Esophagus muscularis mucosa (tissue), 3 donors: ENCODE measurements around the gene SFSWAP.

Source experiments
- POLR2AphosphoS5 ChIP-seq, 2 donors: sonication (generic); formaldehyde crosslinking; IDR thresholded peaks; one replicate each; pipeline ENCODE4 v1.6.1; 2017; ENCODE audit warnings: antibody characterized with exemption in 2 of 2
- TF ChIP-seq, protein P1 (sequence below), 3 experiments: fragments of 200-600 bp in 2 of 3; fragments of 450-650 bp in 1 of 3; sonication (generic) in 2 of 3; IDR thresholded peaks; one replicate each; pipeline ENCODE4 v1.5.1; 2017 to 2019; ENCODE audit warnings: antibody characterized with exemption in 3 of 3, mild to moderate bottlenecking in 2 of 3, moderate library complexity in 1 of 3

DNA sequence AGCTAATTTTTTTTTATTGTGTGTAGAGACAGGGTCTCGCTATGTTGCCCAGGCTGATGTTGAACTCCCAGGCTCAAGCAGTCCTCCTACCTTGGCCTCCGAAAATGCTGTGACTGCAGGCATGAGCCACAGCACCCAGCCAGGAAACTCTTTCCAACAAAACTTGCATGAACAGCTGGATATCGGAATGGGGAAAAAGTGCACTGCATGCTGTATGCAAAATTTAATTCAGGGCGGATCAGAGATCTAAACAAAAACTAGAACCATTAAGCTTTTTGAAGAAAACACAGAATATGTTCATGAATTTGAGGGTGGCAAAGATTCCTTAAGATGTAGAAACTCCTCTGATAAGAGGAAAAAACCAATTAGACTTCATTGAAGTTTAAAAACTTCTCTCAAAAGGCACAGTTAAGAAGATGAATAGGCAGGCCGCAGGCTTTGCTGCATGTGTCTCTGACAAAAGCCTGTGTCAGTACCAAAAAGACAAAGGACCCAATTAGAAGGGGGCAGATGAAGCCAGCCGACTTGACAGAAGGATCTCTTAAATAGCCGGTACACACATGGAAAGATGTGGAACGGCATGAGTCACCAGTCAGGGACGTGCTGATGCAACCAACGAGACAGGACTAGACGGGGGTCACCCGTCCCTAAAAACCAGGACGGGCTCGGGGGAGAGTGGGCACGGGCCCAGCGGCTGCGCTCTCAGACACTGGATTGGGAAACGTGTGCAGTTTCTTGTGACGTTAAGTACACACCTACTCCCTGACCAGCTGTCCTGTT, 82.5 kb downstream of the SFSWAP start:
- TF ChIP-seq, protein P1, sequence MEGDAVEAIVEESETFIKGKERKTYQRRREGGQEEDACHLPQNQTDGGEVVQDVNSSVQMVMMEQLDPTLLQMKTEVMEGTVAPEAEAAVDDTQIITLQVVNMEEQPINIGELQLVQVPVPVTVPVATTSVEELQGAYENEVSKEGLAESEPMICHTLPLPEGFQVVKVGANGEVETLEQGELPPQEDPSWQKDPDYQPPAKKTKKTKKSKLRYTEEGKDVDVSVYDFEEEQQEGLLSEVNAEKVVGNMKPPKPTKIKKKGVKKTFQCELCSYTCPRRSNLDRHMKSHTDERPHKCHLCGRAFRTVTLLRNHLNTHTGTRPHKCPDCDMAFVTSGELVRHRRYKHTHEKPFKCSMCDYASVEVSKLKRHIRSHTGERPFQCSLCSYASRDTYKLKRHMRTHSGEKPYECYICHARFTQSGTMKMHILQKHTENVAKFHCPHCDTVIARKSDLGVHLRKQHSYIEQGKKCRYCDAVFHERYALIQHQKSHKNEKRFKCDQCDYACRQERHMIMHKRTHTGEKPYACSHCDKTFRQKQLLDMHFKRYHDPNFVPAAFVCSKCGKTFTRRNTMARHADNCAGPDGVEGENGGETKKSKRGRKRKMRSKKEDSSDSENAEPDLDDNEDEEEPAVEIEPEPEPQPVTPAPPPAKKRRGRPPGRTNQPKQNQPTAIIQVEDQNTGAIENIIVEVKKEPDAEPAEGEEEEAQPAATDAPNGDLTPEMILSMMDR (IDR thresholded peaks at IDR 0.05) = no peak
- no peak for TF ChIP-seq POLR2AphosphoS5 (IDR thresholded peaks at IDR 0.05)
